SK-N-SH (cell line): ENCODE data around the gene MTHFD1L. TPM values are rescaled to one million over a fixed set of nuclear protein-coding genes. Genes with fewer than 3 reads are reported as not detected.
A peak's percentile ranks its signal among the peaks of the same experiment; 100 is the strongest.

Experiments used
- CTCF ChIA-PET: fragments of 300-600, 350-600 bp; formaldehyde crosslinking; extraction: SDS; loops from one replicate; lab custom pipeline; 2021; lab: Yijun Ruan, JAX
- POLR2A ChIA-PET: fragments of 350-600 bp; sonication (Branson Sonifier 250); formaldehyde crosslinking; extraction: SDS; loops from one replicate; lab custom pipeline; 2020; ENCODE audit warnings: antibody characterized with exemption, inconsistent platforms; lab: Yijun Ruan, JAX
- DNase-seq: peaks from one replicate; pipeline ENCODE4 v3.0.0; 2012
- H2AFZ ChIP-seq: fragments of 200-600 bp; sonication (generic); 2 replicates; pipeline ENCODE4 v1.8.1; 2016; ENCODE audit warnings: antibody characterized with exemption, mild to moderate bottlenecking, low read depth
- H3F3A ChIP-seq: fragments of 200-600 bp; sonication (generic); replicated peaks from 2 replicates; pipeline ENCODE3; 2016; ENCODE audit warnings: antibody characterized with exemption, mild to moderate bottlenecking; ENCODE audit not compliant: insufficient read depth
- H3K27ac ChIP-seq, 2 experiments: fragments of 200-500 bp in 1 of 2; fragments of 200-600 bp in 1 of 2; sonication (Bioruptor generic) in 1 of 2; sonication (generic), shearing (Covaris generic) in 1 of 2; 2 replicates each; pipeline versions ENCODE4 v1.5.1 to v1.6.1; 2014 to 2016; ENCODE audit warnings: low read depth in 2 of 2, inconsistent platforms in 1 of 2, low read length in 1 of 2, mild to moderate bottlenecking in 1 of 2, mixed read lengths in 1 of 2
- H3K27me3 ChIP-seq: fragments of 200-600 bp; sonication (generic), shearing (Covaris generic); 2 replicates; pipeline ENCODE4 v1.6.1; 2016; ENCODE audit warnings: mixed run types; ENCODE audit not compliant: insufficient read depth
- H3K36me3 ChIP-seq, 2 experiments: fragments of 200-500 bp in 1 of 2; fragments of 200-600 bp in 1 of 2; sonication (Bioruptor generic) in 1 of 2; sonication (generic) in 1 of 2; replicated peaks in 1 of 2; 2 replicates each; pipeline versions ENCODE3 to v1.5.1; 2014 to 2016; ENCODE audit warnings: low read length in 1 of 2, mild to moderate bottlenecking in 1 of 2; ENCODE audit not compliant: insufficient read depth in 2 of 2, control insufficient read depth in 1 of 2
- H3K4me1 ChIP-seq, 2 experiments: fragments of 200-500 bp in 1 of 2; fragments of 200-600 bp in 1 of 2; sonication (Bioruptor generic) in 1 of 2; sonication (generic), shearing (Covaris generic) in 1 of 2; 2 replicates each; pipeline versions ENCODE4 v1.5.1 to v1.6.1; 2014 to 2016; ENCODE audit warnings: low read depth in 1 of 2, low read length in 1 of 2, mixed run types in 1 of 2; ENCODE audit not compliant: insufficient read depth in 2 of 2, control insufficient read depth in 1 of 2
- H3K4me2 ChIP-seq: fragments of 200-600 bp; sonication (generic), shearing (Covaris generic); 2 replicates; pipeline ENCODE4 v1.6.1; 2017; ENCODE audit warnings: mixed run types
- H3K4me3 ChIP-seq, 2 experiments: fragments of 200-500 bp in 1 of 2; fragments of 200-600 bp in 1 of 2; sonication (Bioruptor generic) in 1 of 2; sonication (generic), shearing (Covaris generic) in 1 of 2; 2 replicates each; pipeline versions ENCODE4 v1.5.1 to v1.8.1; 2014 to 2016; ENCODE audit warnings: low read depth in 2 of 2, inconsistent platforms in 1 of 2, low read length in 1 of 2, mild to moderate bottlenecking in 1 of 2, mixed read lengths in 1 of 2, moderate library complexity in 1 of 2
- H3K79me2 ChIP-seq: fragments of 200-600 bp; sonication (generic); 2 replicates; pipeline ENCODE4 v1.8.1; 2017; ENCODE audit warnings: mild to moderate bottlenecking; ENCODE audit not compliant: insufficient read depth
- H3K9ac ChIP-seq: fragments of 200-600 bp; sonication (generic); 2 replicates; pipeline ENCODE4 v1.6.1; 2017; ENCODE audit warnings: mixed run types
- H3K9me2 ChIP-seq: fragments of 200-600 bp; sonication (generic); 2 replicates; pipeline ENCODE4 v1.6.1; 2017; ENCODE audit warnings: mixed run types
- H3K9me3 ChIP-seq: fragments of 200-600 bp; sonication (generic); 2 replicates; pipeline ENCODE4 v1.6.1; 2017; ENCODE audit warnings: mixed run types, mild to moderate bottlenecking, moderate library complexity
- H4K20me1 ChIP-seq: fragments of 200-600 bp; sonication (generic); 2 replicates; pipeline ENCODE4 v1.6.1; 2017; ENCODE audit warnings: mild to moderate bottlenecking, mixed run types; ENCODE audit not compliant: insufficient read depth
- ELF1 ChIP-seq: IDR thresholded peaks from 2 replicates; pipeline ENCODE4 v1.4.0; 2012
- EP300 ChIP-seq, 2 experiments: IDR thresholded peaks; 2 replicates each; pipeline versions ENCODE4 v1.4.0 to v1.6.1; 2012; ENCODE audit warnings: borderline replicate concordance in 1 of 2, low read depth in 1 of 2, low read length in 1 of 2
- EZH2phosphoT487 ChIP-seq: fragments of 200-600 bp; sonication (generic); IDR thresholded peaks from 2 replicates; pipeline ENCODE4 v1.6.1; 2017; ENCODE audit warnings: low read depth, mixed run types, mild to moderate bottlenecking, antibody characterized with exemption, moderate library complexity, borderline replicate concordance
- FOSL2 ChIP-seq: IDR thresholded peaks from 2 replicates; pipeline ENCODE4 v1.4.0; 2012; ENCODE audit warnings: low read depth, mild to moderate bottlenecking, moderate library complexity, borderline replicate concordance
- FOXJ3 ChIP-seq: sonication (generic); formaldehyde crosslinking; IDR thresholded peaks from 2 replicates; pipeline ENCODE4 v1.5.1; 2020; ENCODE audit warnings: mild to moderate bottlenecking, missing genetic modification reagents
- JUND ChIP-seq: IDR thresholded peaks from 2 replicates; pipeline ENCODE4 v1.4.0; 2012
- MXI1 ChIP-seq: IDR thresholded peaks from 2 replicates; pipeline ENCODE4 v1.6.1; 2012; ENCODE audit warnings: mild to moderate bottlenecking, low read depth, low read length, improper control_type of control experiment
- POLR2AphosphoS5 ChIP-seq: IDR thresholded peaks from 2 replicates; pipeline ENCODE4 v1.6.1; 2012; ENCODE audit warnings: low read depth, low read length
- RAD21 ChIP-seq: IDR thresholded peaks from 2 replicates; pipeline ENCODE4 v1.6.1; 2012; ENCODE audit warnings: mild to moderate bottlenecking, low read length
- RCOR1 ChIP-seq: fragments of 150-350 bp; IDR thresholded peaks from 2 replicates; pipeline ENCODE4 v1.6.1; 2017; ENCODE audit warnings: antibody characterized with exemption, low read length
- RXRA ChIP-seq: IDR thresholded peaks from 2 replicates; pipeline ENCODE4 v1.4.0; 2012; ENCODE audit warnings: low read depth, mild to moderate bottlenecking, borderline replicate concordance
- TCF12 ChIP-seq: IDR thresholded peaks from 2 replicates; pipeline ENCODE4 v1.4.0; 2012
- WGBS: methylation state at CpG from one replicate; pipeline ENCODE4 v1.1.6; 2017; ENCODE audit warnings: low lambda C conversion rate; 5-methylcytosine and 5-hydroxymethylcytosine counted together
- polyA plus RNA-seq, 3 experiments: library from polyadenylated mRNA; depleted of rRNA; stranded (reverse); fragments of >200 nt; gene quantifications; 2 replicates each; pipeline ENCODE4 v1.2.3, GENCODE V29; 2012
- TF ChIP-seq, protein P1 (sequence below): IDR thresholded peaks from 2 replicates; pipeline ENCODE4; 2012
- TF ChIP-seq, protein P2 (sequence below): IDR thresholded peaks from 2 replicates; pipeline ENCODE4 v1.4.0; 2012; ENCODE audit warnings: low read depth, borderline replicate concordance
- TF ChIP-seq, protein P3 (sequence below): IDR thresholded peaks from 2 replicates; pipeline ENCODE4 v1.4.0; 2012; ENCODE audit warnings: low read depth
- TF ChIP-seq, protein P4 (sequence below): fragments of 200-600 bp; sonication (generic); IDR thresholded peaks from 2 replicates; pipeline ENCODE4 v1.6.1; 2017; ENCODE audit warnings: antibody characterized with exemption, mild to moderate bottlenecking, moderate library complexity

The MTHFD1L gene
- polyA plus RNA-seq, 1 of the 3 experiments (the other 2 are of a cell fraction) = 37.0 TPM

DNA sequence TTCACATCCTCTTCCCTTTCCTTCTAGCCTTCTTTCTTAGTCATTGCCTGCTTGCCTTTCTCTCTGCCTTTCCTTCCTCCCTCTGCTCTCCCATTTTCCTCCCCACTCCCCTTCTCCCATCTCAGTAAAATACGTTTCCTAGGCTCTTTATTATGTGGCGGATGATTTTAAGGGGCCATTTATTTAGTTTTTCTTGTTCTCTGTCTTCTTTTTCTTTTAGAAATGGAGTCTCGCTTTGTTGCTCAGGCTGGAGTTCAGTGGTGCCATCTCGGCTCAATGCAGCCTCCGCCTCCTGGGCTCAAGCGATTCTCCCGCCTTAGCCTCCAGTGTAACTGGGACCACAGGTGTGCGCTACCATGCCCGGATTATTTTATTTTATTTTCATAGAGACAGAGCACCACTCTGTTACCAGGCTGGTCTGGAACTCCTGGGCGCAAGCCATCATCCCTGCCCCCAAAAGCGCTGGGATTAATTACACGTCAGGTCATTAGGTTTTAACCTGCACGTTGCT lies 1.5 kb downstream of the MTHFD1L start:
- H3K27me3 ChIP-seq = no peaks in the 10 kb centered on the region
- no peak overlapping the region for H2AFZ ChIP-seq
- TF ChIP-seq ELF1 (no peak), EZH2phosphoT487 (no peak), JUND (no peak), FOXJ3 (CRISPR knock-in tag) (no peak), RXRA (no peak), MXI1 (no peak), RAD21 (no peak), FOSL2 (no peak)
- TF ChIP-seq, protein P1, sequence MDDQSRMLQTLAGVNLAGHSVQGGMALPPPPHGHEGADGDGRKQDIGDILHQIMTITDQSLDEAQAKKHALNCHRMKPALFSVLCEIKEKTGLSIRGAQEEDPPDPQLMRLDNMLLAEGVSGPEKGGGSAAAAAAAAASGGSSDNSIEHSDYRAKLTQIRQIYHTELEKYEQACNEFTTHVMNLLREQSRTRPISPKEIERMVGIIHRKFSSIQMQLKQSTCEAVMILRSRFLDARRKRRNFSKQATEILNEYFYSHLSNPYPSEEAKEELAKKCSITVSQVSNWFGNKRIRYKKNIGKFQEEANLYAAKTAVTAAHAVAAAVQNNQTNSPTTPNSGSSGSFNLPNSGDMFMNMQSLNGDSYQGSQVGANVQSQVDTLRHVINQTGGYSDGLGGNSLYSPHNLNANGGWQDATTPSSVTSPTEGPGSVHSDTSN = no peak
- TF ChIP-seq, protein P2, sequence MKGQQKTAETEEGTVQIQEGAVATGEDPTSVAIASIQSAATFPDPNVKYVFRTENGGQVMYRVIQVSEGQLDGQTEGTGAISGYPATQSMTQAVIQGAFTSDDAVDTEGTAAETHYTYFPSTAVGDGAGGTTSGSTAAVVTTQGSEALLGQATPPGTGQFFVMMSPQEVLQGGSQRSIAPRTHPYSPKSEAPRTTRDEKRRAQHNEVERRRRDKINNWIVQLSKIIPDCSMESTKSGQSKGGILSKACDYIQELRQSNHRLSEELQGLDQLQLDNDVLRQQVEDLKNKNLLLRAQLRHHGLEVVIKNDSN = no peak
- POLR2A ChIA-PET = interaction anchor here (1.6 kb wide), 1 partner anchor 13 kb away, joined by 3 read pairs; no protein-coding TSS in a partner anchor
- H3K9ac ChIP-seq = peak overlapping the region; percentile 98
- H3F3A ChIP-seq = peaks cover 5% of the 10 kb centered on the region
- H3K4me2 ChIP-seq = peak overlapping the region; percentile 92
- H3K27ac ChIP-seq = peak overlapping the region; percentile 89 to 95
- H3K4me3 ChIP-seq = peak overlapping the region; percentile 64 to 75
- WGBS = 42% methylated on average over 13 of the region's 13 CpGs
- CTCF ChIA-PET = interaction anchor here (1.5 to 2.4 kb wide), 4 partner anchors 25 to 523 kb away, joined by 4 to 35 read pairs (median 8); no protein-coding TSS in a partner anchor
- no peaks in the 10 kb centered on the region for H3K9me3 ChIP-seq
- peaks cover 0 to 7% of the 10 kb centered on the region in 2 experiments; a peak in 2 of 4 replicates for H3K4me1 ChIP-seq
- H3K9me2 ChIP-seq = no peaks in the 10 kb centered on the region
- peaks cover 58% of the 10 kb centered on the region for H3K79me2 ChIP-seq
- H3K36me3 ChIP-seq = peaks cover 0 to 10% of the 10 kb centered on the region in 2 experiments
- H4K20me1 ChIP-seq = peaks cover 15% of the 10 kb centered on the region
- DNase-seq = no peak

DNA sequence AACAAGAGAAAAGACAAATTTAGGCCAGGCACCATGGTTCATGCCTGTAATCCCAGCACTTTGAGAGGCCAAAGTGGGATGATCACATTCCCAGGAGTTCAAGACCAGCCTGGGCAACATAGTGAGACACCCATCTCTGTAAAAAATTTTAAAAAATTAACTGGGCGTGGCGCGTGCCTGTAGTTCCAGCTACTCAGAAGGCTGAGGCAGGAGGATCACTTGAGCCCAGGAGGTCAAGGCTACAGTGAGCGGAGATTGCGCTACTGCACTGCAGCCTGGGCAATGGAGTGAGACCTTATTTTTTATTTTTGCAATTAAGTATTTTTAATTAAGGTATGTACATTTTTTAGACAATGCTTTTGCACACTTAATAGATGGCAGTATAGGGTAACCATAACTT lies 3.3 kb downstream of the MTHFD1L start:
- Histone ChIP-seq H3K4me3 (no peak overlapping the region), H3K9me3 (no peaks in the 10 kb centered on the region), H2AFZ (no peak overlapping the region), H3K79me2 (peaks cover 75% of the 10 kb centered on the region), H3K27ac (no peak overlapping the region), H3K9ac (no peak overlapping the region), H3K9me2 (no peaks in the 10 kb centered on the region), H3K27me3 (no peaks in the 10 kb centered on the region), H3F3A (peaks cover 5% of the 10 kb centered on the region), H3K4me2 (no peak overlapping the region), H4K20me1 (peaks cover 28% of the 10 kb centered on the region), H3K36me3 (peaks cover 0 to 10% of the 10 kb centered on the region in 2 experiments), H3K4me1 (peaks cover 0 to 7% of the 10 kb centered on the region in 2 experiments; a peak in 2 of 4 replicates)
- CTCF ChIA-PET = interaction anchor here (3.4 kb wide), 1 partner anchor 23 kb away, joined by 14 read pairs; no protein-coding TSS in a partner anchor
- TF ChIP-seq JUND (no peak), TCF12 (no peak), POLR2AphosphoS5 (no peak), EZH2phosphoT487 (no peak), MXI1 (no peak), EP300 (IDR thresholded peaks at IDR 0.05; ENCODE audit: borderline replicate concordance in 1 of 2, low read depth in 1 of 2, low read length in 1 of 2) (no peak), RAD21 (no peak), RCOR1 (no peak)
- TF ChIP-seq, protein P3, sequence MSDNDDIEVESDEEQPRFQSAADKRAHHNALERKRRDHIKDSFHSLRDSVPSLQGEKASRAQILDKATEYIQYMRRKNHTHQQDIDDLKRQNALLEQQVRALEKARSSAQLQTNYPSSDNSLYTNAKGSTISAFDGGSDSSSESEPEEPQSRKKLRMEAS = no peak
- TF ChIP-seq, protein P4, sequence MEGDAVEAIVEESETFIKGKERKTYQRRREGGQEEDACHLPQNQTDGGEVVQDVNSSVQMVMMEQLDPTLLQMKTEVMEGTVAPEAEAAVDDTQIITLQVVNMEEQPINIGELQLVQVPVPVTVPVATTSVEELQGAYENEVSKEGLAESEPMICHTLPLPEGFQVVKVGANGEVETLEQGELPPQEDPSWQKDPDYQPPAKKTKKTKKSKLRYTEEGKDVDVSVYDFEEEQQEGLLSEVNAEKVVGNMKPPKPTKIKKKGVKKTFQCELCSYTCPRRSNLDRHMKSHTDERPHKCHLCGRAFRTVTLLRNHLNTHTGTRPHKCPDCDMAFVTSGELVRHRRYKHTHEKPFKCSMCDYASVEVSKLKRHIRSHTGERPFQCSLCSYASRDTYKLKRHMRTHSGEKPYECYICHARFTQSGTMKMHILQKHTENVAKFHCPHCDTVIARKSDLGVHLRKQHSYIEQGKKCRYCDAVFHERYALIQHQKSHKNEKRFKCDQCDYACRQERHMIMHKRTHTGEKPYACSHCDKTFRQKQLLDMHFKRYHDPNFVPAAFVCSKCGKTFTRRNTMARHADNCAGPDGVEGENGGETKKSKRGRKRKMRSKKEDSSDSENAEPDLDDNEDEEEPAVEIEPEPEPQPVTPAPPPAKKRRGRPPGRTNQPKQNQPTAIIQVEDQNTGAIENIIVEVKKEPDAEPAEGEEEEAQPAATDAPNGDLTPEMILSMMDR = no peak
- no peak for DNase-seq
- POLR2A ChIA-PET = no interaction called here
- WGBS = 99% methylated on average over 5 of the region's 5 CpGs
